Measurements from ENCODE around the gene RNU5B-1.
"Not testable (repeated sequence)": the region's sequence is repeated elsewhere in the genome, so short reads cannot be mapped to it uniquely, and the experiment has no call there.

Gene RNU5B-1

DNA sequence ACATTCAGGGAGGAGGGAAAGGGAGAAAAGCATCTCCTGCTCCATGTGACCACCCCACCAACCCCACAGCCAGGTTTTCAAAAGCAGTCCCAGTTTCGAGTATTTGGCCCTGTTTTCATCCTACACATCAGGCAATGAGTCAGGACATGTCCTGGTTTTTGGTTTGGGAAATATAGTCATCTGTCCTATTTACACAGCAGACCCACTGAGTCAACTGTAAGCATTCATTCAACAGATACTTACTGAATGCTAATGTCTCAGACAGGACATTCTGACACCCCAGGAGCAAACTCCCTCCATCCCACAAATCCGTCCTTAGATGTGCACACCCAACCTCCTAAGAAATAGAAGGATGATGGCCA lies 40.4 kb downstream of the RNU5B-1 start:
- no peak for DNase-seq

DNA sequence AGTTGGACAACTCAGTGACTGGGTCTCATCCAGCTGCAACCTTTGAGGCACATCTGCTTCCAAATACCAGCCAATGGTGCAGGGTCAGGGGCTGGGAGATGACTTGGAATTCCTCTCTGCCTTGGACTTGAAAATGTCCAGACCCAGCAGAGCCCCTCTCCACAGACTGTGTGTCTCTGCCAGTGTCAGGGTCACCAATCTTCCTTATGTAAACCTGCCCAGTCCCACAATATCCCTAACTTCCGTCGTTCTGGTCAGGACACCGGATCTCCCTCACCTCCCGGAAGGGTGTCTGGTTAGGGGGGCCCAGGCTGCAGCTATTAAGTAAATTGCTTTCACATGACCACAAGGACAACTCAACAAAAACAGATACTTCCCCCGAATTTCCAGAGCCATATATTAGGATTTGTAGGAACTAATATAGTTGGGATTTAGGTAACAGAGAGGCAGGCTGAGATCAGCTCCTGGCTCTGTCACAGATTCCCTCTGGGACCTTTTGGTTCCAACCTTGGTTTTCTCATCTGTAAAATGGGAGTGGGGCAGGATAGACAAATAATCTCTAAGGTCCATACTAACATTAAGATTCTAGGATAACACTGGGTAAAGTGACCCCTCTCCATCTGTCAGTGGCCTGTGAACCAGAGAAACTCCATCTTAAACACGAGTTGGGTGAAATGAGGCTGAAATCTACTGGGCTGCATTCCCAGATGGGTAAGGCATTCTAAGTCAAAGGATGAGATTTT lies 42.5 kb downstream of the RNU5B-1 start:
- no peak for DNase-seq

DNA sequence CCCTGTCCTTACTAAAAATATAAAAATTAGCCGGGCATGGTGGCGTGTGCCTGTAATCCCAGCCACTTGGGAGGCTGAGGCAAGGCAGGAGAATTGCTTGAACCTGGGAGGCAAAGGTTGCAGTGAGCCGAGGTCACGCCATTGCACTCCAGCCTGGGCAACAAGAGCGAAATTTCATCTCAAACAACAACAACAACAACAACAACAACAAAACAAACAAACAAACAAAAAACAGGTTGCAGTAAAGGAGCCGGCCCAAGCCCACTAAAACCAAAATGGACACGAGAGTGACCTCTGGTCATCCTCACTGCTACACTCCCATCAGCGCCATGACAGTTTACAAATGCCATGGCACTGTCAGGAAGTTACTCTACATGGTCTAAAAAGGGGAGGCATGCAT lies 43.3 kb downstream of the RNU5B-1 start:
- not testable (repeated sequence) for DNase-seq

DNA sequence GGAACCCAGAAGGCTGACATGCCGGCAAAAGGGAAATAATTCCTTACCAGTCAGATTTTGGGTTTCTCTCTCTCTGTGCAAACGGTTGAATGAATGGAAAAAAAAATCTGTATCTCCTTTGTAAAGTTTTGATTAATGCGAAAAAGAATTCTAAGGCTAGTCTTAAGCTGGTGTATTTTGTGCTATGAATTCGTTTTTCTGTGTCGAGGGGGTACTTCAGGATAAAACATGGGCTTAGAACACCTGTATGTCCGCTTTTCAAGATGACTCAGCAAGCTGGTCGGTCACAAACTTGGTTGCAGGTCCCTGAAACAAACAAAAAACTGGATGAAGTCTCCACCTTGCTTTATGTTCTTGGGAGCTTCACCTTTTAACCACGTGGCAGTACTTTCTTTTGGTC lies 44.9 kb downstream of the RNU5B-1 start:
- no peak for DNase-seq

DNA sequence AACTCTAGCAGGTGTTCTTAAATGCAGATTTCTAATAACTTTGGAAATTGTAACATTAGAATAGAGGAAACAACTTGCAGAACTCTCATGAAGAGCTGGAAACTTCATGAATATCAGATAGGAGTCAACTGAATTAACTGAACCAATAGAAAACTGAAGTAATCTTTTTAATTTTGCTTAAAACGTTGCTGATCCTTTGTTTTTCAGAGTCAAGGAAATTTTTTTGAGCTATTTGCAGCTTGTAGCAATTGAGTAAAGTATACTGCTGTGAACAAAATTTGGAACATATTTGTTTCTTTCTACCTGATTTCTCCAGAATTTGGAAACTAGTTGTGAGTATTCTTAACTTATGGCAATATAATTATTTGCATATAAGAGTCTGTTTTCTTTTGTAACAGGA lies 47.5 kb downstream of the RNU5B-1 start:
- DNase-seq = not testable (repeated sequence)

Measured in kidney glomerular epithelial cell (primary cell).